DOHH2 (cell line): Measurements from ENCODE around the gene ARHGAP19.

Experiments
- H3F3A ChIP-seq: fragments of 200-600 bp; sonication (generic), shearing (Covaris generic); 2 replicates; pipeline ENCODE4 v1.6.0; 2016; ENCODE audit warnings: antibody characterized with exemption, mild to moderate bottlenecking; ENCODE audit not compliant: control insufficient read depth, insufficient read depth
- H3K27ac ChIP-seq: fragments of 200-600 bp; sonication (generic); 2 replicates; pipeline ENCODE4 v1.5.1; 2014; ENCODE audit warnings: low read depth, mild to moderate bottlenecking, low read length, moderate library complexity
- H3K27me3 ChIP-seq: fragments of 200-600 bp; sonication (generic); 2 replicates; pipeline ENCODE4 v1.6.1; 2014; ENCODE audit warnings: mild to moderate bottlenecking, low read length, mixed read lengths; ENCODE audit not compliant: control insufficient read depth
- H3K36me3 ChIP-seq: fragments of 200-600 bp; sonication (generic); 2 replicates; pipeline ENCODE4 v1.6.1; 2014; ENCODE audit warnings: mild to moderate bottlenecking, low read length, moderate library complexity, mixed read lengths; ENCODE audit not compliant: control insufficient read depth
- H3K4me1 ChIP-seq: fragments of 200-600 bp; sonication (generic); 2 replicates; pipeline ENCODE4 v1.6.1; 2014; ENCODE audit warnings: mild to moderate bottlenecking, low read length, mixed read lengths; ENCODE audit not compliant: control insufficient read depth
- H3K4me2 ChIP-seq: fragments of 200-600 bp; sonication (generic); 2 replicates; pipeline ENCODE4 v1.6.0; 2014; ENCODE audit warnings: mild to moderate bottlenecking, low read length, moderate library complexity
- H3K4me3 ChIP-seq: fragments of 200-600 bp; sonication (generic); 2 replicates; pipeline ENCODE4 v1.5.1; 2014; ENCODE audit warnings: mild to moderate bottlenecking, low read length, mixed read lengths
- H3K79me2 ChIP-seq: fragments of 200-600 bp; sonication (generic); 2 replicates; pipeline ENCODE4 v1.6.1; 2014; ENCODE audit warnings: mild to moderate bottlenecking, low read length, mixed read lengths; ENCODE audit not compliant: control insufficient read depth
- H3K9me2 ChIP-seq: fragments of 200-600 bp; sonication (generic); replicated peaks from 2 replicates; pipeline ENCODE4 v1.6.1; 2014; ENCODE audit warnings: mild to moderate bottlenecking, low read length, mixed read lengths; ENCODE audit not compliant: control insufficient read depth
- H3K9me3 ChIP-seq: fragments of 200-600 bp; sonication (generic); 2 replicates; pipeline ENCODE4 v1.6.1; 2014; ENCODE audit warnings: antibody characterized with exemption, low read length, mixed read lengths; ENCODE audit not compliant: control insufficient read depth, insufficient read depth
- H4K20me1 ChIP-seq: fragments of 200-600 bp; sonication (generic); 2 replicates; pipeline ENCODE4 v1.6.0; 2014; ENCODE audit warnings: low read depth, mild to moderate bottlenecking, antibody characterized with exemption, low read length, moderate library complexity; ENCODE audit not compliant: control insufficient read depth, insufficient read depth
- EZH2phosphoT487 ChIP-seq: fragments of 200-600 bp; sonication (generic); IDR thresholded peaks from 2 replicates; pipeline ENCODE4 v1.6.1; 2017; ENCODE audit warnings: borderline replicate concordance, mild to moderate bottlenecking, antibody characterized with exemption, low read length, moderate library complexity, mixed read lengths
- TF ChIP-seq, protein P1 (sequence below): fragments of 200-600 bp; sonication (generic); IDR thresholded peaks from one replicate; pipeline ENCODE4 v1.5.1; 2014; ENCODE audit warnings: antibody characterized with exemption, mild to moderate bottlenecking, low read depth, low read length; ENCODE audit not compliant: poor library complexity, severe bottlenecking

Gene ARHGAP19

DNA sequence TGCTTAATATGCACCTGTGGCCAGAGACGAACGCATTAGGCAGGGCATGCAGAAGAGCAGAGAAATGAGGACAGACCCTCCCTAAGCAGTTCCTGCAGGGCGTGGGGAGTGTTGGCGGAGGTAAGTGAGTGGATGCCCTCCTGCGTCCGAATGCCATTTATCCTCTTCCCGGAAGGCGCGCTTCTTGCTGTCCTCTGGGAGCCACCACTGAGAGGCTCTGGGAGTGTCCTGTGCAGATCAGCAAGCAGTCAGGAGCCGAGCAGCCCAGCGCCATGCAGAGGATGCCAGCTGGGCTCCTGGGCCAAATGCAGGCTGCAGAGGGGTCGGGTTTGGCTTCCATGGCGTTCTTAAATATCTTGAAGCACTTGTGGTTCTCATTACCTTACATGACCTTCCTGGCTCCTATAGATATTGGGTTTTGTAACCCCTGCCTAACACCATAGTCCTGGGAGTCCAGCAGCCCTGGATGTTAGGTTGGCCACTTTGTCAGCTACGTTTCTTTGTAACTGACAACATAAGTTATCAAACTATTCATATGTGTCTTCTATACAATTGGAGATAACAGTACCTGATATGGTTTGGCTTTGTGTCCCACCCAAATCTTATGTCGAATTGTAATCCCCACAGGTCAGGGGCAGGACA, 76.7 kb downstream of the ARHGAP19 start:
- H3K4me2 ChIP-seq: no peak overlapping the region

DNA sequence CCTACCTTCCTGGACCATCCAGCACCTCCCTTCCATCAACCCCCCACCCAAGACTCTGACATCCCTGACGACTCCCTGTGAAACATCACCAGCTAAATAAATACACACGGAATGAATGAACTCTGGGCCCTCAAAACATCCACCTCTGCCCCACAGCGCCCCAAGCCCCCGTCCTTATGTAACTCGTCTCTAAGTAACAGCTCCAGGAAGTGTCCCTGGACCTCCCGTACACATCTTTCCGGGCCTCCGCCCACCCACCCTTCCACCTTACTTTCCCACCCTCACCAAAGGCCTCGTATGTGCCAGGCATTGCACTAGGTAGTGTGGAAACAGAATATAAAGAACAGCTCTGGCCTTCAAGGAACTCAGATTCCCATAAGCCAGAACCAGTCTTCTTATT, 79.0 kb downstream of the ARHGAP19 start:
- H3F3A ChIP-seq: no peaks in the 10 kb centered on the region; the same call in 1 of the 2 replicates
- no peaks in the 10 kb centered on the region for H3K9me3 ChIP-seq
- H3K4me3 ChIP-seq: no peak overlapping the region
- TF ChIP-seq, protein P1, sequence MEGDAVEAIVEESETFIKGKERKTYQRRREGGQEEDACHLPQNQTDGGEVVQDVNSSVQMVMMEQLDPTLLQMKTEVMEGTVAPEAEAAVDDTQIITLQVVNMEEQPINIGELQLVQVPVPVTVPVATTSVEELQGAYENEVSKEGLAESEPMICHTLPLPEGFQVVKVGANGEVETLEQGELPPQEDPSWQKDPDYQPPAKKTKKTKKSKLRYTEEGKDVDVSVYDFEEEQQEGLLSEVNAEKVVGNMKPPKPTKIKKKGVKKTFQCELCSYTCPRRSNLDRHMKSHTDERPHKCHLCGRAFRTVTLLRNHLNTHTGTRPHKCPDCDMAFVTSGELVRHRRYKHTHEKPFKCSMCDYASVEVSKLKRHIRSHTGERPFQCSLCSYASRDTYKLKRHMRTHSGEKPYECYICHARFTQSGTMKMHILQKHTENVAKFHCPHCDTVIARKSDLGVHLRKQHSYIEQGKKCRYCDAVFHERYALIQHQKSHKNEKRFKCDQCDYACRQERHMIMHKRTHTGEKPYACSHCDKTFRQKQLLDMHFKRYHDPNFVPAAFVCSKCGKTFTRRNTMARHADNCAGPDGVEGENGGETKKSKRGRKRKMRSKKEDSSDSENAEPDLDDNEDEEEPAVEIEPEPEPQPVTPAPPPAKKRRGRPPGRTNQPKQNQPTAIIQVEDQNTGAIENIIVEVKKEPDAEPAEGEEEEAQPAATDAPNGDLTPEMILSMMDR: no peak
- no peak for TF ChIP-seq EZH2phosphoT487
- H3K27me3 ChIP-seq: no peaks in the 10 kb centered on the region
- no peaks in the 10 kb centered on the region for H3K36me3 ChIP-seq
- peaks cover 5% of the 10 kb centered on the region for H3K4me1 ChIP-seq
- no peaks in the 10 kb centered on the region for H3K79me2 ChIP-seq
- no peak overlapping the region for H3K27ac ChIP-seq
- H3K4me2 ChIP-seq: no peak overlapping the region
- no peaks in the 10 kb centered on the region for H3K9me2 ChIP-seq
- no peaks in the 10 kb centered on the region for H4K20me1 ChIP-seq

More for the DNA sequence above, 76.7 kb downstream of the ARHGAP19 start:
- TF ChIP-seq, protein P1: no peak
- no peak for TF ChIP-seq EZH2phosphoT487
- H3F3A ChIP-seq: no peaks in the 10 kb centered on the region; the same call in 1 of the 2 replicates
- H3K36me3 ChIP-seq: no peaks in the 10 kb centered on the region; the same call in 1 of the 2 replicates
- peaks cover 5% of the 10 kb centered on the region; the same call in 1 of the 2 replicates for H3K4me1 ChIP-seq
- no peak overlapping the region for H3K4me3 ChIP-seq
- H3K27me3 ChIP-seq: no peaks in the 10 kb centered on the region
- no peaks in the 10 kb centered on the region for H3K79me2 ChIP-seq
- no peaks in the 10 kb centered on the region for H3K9me3 ChIP-seq
- no peaks in the 10 kb centered on the region for H4K20me1 ChIP-seq
- H3K9me2 ChIP-seq: no peaks in the 10 kb centered on the region
- no peak overlapping the region for H3K27ac ChIP-seq

DNA sequence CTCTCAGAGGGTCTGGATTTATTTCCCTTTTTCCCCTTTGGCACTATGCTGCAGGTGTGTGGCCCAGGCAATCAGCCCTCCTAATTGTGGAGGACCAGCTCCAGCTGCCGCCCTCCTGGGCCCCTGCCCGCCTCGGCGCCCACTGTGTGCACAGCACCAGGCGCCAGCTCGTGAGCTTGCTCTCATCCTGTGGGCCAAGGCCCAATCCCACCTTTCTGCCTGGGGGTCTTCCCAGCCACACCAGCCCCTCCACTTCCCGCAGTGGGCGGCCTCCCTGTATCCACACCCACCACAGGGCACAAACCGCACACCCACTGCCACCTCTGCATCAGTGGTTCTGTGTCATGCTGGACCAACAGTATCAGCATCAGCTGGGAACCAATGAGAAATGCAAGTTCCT, 81.2 kb downstream of the ARHGAP19 start:
- H3K36me3 ChIP-seq: no peaks in the 10 kb centered on the region
- no peaks in the 10 kb centered on the region for H3K9me2 ChIP-seq
- H3F3A ChIP-seq: no peaks in the 10 kb centered on the region; the same call in 1 of the 2 replicates
- H3K27me3 ChIP-seq: 0 out of 2 replicates have a peak, but pooled peaks cover 7% of the 10 kb centered on the region
- TF ChIP-seq, protein P1: no peak
- no peak for TF ChIP-seq EZH2phosphoT487
- H3K27ac ChIP-seq: no peak overlapping the region
- H3K9me3 ChIP-seq: no peaks in the 10 kb centered on the region
- H3K79me2 ChIP-seq: no peaks in the 10 kb centered on the region
- H3K4me1 ChIP-seq: peaks cover 13% of the 10 kb centered on the region
- no peak overlapping the region for H3K4me3 ChIP-seq
- no peak overlapping the region for H3K4me2 ChIP-seq
- no peaks in the 10 kb centered on the region for H4K20me1 ChIP-seq
